Amniotic stem cell (primary cell): ENCODE data around the gene ANKFN1.

Experiments
- DNase-seq: peaks from one replicate; lab custom pipeline; 2025; lab: John Stamatoyannopoulos, UW

Gene ANKFN1

GRCh38 chr17:56441308-56441707, 288.0 kb downstream of the ANKFN1 start:
- DNase-seq, result peak; percentile 42

GRCh38 chr17:56445692-56446411, 292.6 kb downstream of the ANKFN1 start:
- DNase-seq, result no peak

- DNase-seq, result no peak
Observed at GRCh38 chr17:56447171-56447570, 293.9 kb downstream of the ANKFN1 start.

GRCh38 chr17:56448371-56448770, 295.1 kb downstream of the ANKFN1 start:
- DNase-seq, result no peak

GRCh38 chr17:56449176-56449575, 295.9 kb downstream of the ANKFN1 start:
- no peak for DNase-seq

- no peak for DNase-seq
Observed at GRCh38 chr17:56451629-56452028, 298.4 kb downstream of the ANKFN1 start.

GRCh38 chr17:56452461-56452860, 299.2 kb downstream of the ANKFN1 start:
- DNase-seq, result no peak

GRCh38 chr17:56457501-56457900, 304.2 kb downstream of the ANKFN1 start:
- no peak for DNase-seq

GRCh38 chr17:56465886-56466285, 312.6 kb downstream of the ANKFN1 start:
- no peak for DNase-seq

- no peak for DNase-seq
Observed at GRCh38 chr17:56468840-56469239, 315.6 kb downstream of the ANKFN1 start.

GRCh38 chr17:56471696-56472095, 318.4 kb downstream of the ANKFN1 start:
- no peak for DNase-seq

GRCh38 chr17:56475116-56475515, 321.8 kb downstream of the ANKFN1 start:
- DNase-seq, result no peak

GRCh38 chr17:56478836-56479447, 325.7 kb downstream of the ANKFN1 start:
- DNase-seq, result no peak

- no peak for DNase-seq
Observed at GRCh38 chr17:56480501-56480900, 327.2 kb downstream of the ANKFN1 start.

- no peak for DNase-seq
Observed at GRCh38 chr17:56481659-56482058, 328.4 kb downstream of the ANKFN1 start.

GRCh38 chr17:56482229-56482628, 329.0 kb downstream of the ANKFN1 start:
- no peak for DNase-seq

- DNase-seq, result no peak
Observed at GRCh38 chr17:56486732-56487131, 333.5 kb downstream of the ANKFN1 start.

GRCh38 chr17:56488800-56489199, 335.5 kb downstream of the ANKFN1 start:
- no peak for DNase-seq

- DNase-seq, result no peak
Observed at GRCh38 chr17:56489980-56490379, 336.7 kb downstream of the ANKFN1 start.

GRCh38 chr17:56495556-56495955, 342.3 kb downstream of the ANKFN1 start:
- no peak for DNase-seq

GRCh38 chr17:56497132-56497531, 343.9 kb downstream of the ANKFN1 start:
- no peak for DNase-seq

GRCh38 chr17:56499799-56500388, 346.6 kb downstream of the ANKFN1 start:
- DNase-seq, result no peak

GRCh38 chr17:56502120-56502654, 348.9 kb downstream of the ANKFN1 start:
- DNase-seq, result no peak
